Smooth muscle cell of the brain vasculature (primary cell): ENCODE results near the gene TMEM131L.
A peak's percentile ranks its signal among the peaks of the same experiment; 100 is the strongest.
"Not testable (repeated sequence)": the region's sequence is repeated elsewhere in the genome, so short reads cannot be mapped to it uniquely, and the experiment has no call there.

Experiments
- DNase-seq: peaks from one replicate; pipeline ENCODE4 v3.0.0-alpha.2; 2012; ENCODE audit warnings: low read depth, low spot score

Gene TMEM131L

GRCh38 chr4:153541456-153542096, 75.4 kb downstream of the TMEM131L start:
- no peak for DNase-seq

GRCh38 chr4:153542131-153542530, 76.0 kb downstream of the TMEM131L start:
- no peak for DNase-seq

GRCh38 chr4:153542834-153543233, 76.7 kb downstream of the TMEM131L start:
- DNase-seq: no peak

- no peak for DNase-seq
These were observed 77.2 kb downstream of the TMEM131L start for GRCh38 chr4:153543351-153543750.

GRCh38 chr4:153545822-153546221, 79.7 kb downstream of the TMEM131L start:
- no peak for DNase-seq

- no peak for DNase-seq
These were observed 80.1 kb downstream of the TMEM131L start for GRCh38 chr4:153546280-153546679.

GRCh38 chr4:153547520-153547919, 81.4 kb downstream of the TMEM131L start:
- DNase-seq: no peak

- not testable (repeated sequence) for DNase-seq
These were observed 82.7 kb downstream of the TMEM131L start for GRCh38 chr4:153548907-153549306.

- no peak for DNase-seq
These were observed 83.2 kb downstream of the TMEM131L start for GRCh38 chr4:153549405-153549804.

- no peak for DNase-seq
These were observed 87.1 kb downstream of the TMEM131L start for GRCh38 chr4:153553155-153553818.

GRCh38 chr4:153553819-153554170, 87.6 kb downstream of the TMEM131L start:
- DNase-seq: no peak

GRCh38 chr4:153555730-153556434, 89.7 kb downstream of the TMEM131L start:
- peak; percentile 84 for DNase-seq

GRCh38 chr4:153556435-153556815, 90.3 kb downstream of the TMEM131L start:
- DNase-seq: no peak

GRCh38 chr4:153560908-153561307, 94.7 kb downstream of the TMEM131L start:
- DNase-seq: no peak

- DNase-seq: no peak
These were observed 98.7 kb downstream of the TMEM131L start for GRCh38 chr4:153564630-153565525.

- DNase-seq: no peak
These were observed 100.5 kb downstream of the TMEM131L start for GRCh38 chr4:153566631-153567150.

GRCh38 chr4:153567660-153568059, 101.5 kb downstream of the TMEM131L start:
- not testable (repeated sequence) for DNase-seq

- DNase-seq: no peak
These were observed 104.2 kb downstream of the TMEM131L start for GRCh38 chr4:153570228-153570973.

GRCh38 chr4:153571006-153571545, 104.9 kb downstream of the TMEM131L start:
- DNase-seq: no peak

- DNase-seq: no peak
These were observed 106.4 kb downstream of the TMEM131L start for GRCh38 chr4:153572609-153573008.

GRCh38 chr4:153573221-153573620, 107.1 kb downstream of the TMEM131L start:
- no peak for DNase-seq
